Measurements from ENCODE around the gene AP1G1.
A peak's percentile ranks its signal among the peaks of the same experiment; 100 is the strongest.
"Not testable (repeated sequence)": the region's sequence is repeated elsewhere in the genome, so short reads cannot be mapped to it uniquely, and the experiment has no call there.

AP1G1 gene

DNA sequence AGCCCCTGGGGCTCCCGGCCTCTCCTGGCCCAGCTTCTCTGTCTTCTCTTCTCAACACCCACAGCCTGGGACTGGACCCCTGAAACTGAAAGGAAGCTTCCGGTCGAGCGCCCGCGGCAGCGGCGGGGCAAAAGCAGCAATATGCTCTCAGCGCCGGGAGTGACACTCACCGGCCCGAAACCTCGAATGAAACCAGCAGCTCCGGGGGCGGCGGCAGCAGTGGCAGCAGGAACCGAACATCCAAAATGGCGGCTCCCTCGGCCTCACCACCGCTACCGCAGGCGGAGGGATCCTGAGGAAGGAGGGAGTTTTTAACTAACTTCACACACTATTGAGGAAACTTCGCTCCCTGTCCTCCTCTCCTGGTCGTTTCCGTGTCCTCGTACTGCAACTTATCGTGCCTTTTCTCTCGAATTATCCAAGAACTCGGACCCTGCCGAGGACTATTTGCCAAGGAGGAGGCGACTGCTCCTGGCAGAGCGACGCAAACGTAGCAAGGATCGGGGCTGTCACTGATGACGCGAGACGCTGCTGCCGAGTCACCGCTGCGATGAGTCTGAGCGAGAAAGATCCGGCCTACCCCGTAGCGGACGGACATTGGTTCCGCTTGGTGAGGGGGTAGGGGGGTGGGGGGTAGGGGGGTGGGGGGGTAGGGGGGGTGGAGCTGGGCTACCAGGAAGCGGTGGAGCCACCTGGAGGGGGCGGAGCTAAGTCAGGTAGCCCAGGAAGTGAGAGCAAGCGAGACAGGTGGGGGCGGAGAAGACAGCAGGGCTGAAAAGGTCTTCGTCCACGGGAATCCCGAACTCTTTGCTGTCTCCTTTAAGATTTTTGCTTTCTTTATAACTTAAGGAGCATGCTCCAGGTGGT lies at the start of gene AP1G1:
Gene AP1G1, minus strand, starts transcription at position 242 of the 867 bp plus-strand sequence. CDS start 19,355 bp downstream, outside the sequence.
- peak; percentile 79 for DNase-seq

DNA sequence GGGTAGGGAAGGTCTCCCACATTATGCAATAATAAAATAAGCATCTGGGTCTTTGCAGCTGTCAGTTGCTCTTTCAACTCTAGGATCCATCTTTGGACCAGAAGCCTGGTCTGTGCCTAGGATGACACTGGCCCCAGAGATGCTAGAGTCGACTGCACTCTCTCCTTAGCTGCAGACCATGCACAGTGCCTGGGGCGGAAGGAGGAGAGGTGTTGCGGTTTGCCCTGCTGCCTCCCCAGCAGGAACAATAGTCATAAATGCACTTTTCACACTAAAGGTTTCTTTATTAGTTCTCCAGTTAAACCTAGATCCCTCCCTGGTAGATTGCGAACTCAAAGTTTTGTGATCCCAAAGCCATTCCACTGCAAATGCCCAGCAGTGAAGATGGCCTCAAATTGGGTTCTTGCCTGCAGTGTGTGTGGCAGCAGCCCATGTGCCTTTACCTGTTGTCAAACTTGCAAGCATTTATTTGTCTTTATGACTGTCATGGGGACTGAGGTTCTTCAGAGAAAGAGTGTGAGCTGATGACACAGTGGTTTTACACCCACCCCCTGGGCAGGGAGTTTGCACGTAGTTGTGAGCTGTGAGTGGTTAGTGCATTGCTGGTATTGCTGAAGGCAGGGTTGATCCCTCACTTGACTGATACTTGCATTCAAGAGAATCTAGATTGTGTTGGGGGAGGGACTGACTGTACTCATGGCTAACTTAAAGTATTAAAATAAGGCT lies 47.5 kb upstream of the AP1G1 start:
- no peak for DNase-seq

DNA sequence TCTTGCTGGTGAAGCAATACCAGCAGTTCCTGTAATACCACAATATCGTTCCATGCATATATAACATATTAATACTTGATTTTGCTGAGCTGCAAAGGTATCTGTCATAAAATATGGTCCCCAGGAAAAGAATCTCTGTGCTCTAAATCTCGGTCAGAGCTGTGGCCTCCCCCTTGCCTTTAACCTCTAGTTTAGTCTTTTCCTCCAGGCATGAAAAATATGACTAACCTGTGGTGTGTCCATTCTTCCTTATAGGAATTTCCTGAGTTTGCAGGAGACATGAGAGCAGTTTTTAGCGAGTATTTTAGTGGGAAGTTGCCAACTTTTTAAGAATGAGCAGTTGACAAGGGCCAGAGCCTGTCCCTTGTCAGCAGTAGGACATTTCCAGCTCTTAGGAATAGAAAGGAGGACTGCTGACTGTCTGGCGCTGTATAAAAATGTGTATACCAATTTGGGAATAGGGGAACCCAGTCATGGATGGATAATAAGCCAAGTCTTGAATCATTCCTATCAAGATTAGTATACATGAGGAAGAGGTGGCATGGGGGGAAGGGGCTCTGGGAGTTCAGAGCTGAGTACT lies 45.8 kb upstream of the AP1G1 start:
- DNase-seq = no peak

DNA sequence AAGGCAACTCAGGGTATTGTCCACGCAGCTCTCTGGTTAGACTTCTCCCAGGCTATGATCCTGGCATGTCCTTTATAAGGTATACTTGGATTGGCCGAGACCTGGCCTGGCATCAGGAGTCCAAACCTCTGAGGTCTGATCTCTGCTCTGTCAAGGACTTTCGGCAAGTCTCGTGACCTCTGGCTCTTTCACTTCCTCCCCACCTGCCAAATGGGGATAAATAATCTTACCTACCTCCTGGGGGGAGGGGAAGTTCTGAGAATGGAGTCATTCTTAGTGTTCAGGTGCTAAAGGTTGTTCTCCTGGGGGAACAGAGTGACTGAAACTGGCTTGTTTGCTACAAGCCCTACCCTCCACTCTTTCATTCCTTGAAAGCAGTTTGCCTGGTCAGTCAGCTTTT lies 44.8 kb upstream of the AP1G1 start:
- no peak for DNase-seq

DNA sequence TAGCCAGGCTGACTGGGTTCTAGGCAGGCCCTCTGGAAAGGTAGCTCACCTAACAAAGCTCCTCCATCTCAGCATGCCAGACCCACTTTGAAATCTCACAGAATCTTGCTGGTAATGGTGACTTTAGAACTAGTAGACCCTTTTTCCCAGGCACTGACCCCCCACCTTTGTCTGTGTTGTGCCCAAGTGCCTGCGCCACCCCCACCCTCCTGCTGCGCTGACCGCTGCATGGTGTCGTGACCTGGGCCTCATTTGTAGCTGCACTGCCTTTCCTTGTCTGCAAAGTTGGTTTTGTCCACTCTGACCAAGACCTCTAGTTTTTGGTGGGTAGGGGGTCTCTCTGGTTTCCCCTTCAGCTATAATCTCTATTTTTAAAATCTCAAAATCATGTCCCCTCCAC lies 43.9 kb upstream of the AP1G1 start:
- DNase-seq = no peak

DNA sequence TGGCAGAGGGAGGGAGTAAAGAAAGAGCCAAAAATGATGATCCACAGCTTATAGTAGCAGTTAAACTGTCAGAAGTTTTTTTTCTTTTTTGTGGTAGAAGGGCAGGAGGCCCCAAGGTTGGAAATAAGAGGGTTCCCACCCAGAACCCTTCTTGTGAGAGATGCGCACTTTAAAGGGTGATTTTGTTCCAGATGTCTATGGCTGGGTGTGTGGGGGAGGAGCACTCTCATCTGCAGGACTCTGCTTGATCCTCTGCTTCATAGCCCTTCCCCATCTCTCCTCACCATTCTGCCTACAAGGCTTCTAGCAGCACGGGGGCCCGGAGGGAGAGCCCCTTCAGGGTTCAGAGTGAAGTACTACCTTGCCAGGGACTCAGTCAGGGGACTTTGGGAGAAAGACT lies 43.5 kb upstream of the AP1G1 start:
- DNase-seq = no peak

DNA sequence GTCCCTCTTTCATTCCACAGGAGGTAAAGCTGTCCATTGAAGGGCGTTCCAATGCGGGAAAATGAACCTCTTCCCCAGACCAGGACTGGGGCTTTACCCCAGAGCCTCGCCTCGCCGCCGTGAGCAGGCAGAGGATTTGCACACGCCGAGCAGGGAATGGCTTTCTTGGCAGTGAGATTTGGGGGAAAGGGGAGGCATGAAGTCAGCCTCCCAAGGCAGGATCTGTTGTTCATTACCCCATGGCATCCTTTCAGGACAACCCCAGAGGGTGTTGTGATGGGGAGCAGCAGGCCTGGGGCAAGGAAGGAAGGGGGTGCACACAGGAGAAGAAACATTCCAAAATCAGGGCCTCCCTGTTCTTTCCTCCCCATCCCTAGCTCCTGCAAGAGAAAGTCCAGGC lies 43.1 kb upstream of the AP1G1 start:
- DNase-seq = no peak

DNA sequence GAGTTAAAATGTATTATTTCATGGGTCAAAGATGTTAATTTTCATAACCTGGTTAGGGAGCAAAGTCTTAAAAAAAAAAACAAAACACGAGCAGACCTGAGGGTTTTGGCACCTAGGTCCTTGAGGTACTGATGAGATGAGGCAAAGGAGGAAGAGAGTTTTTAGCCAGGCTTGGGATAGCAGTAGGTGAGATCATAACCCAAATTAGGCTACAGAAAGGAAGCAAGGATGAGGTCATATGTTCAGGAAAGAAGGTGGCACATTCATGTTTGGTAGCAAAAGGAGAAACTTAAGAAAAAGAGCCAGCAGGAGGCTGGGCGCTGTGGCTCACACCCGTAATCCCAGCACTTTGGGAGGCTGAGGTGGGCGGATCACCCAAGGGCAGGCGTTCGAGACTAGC lies 40.0 kb upstream of the AP1G1 start:
- no peak for DNase-seq

DNA sequence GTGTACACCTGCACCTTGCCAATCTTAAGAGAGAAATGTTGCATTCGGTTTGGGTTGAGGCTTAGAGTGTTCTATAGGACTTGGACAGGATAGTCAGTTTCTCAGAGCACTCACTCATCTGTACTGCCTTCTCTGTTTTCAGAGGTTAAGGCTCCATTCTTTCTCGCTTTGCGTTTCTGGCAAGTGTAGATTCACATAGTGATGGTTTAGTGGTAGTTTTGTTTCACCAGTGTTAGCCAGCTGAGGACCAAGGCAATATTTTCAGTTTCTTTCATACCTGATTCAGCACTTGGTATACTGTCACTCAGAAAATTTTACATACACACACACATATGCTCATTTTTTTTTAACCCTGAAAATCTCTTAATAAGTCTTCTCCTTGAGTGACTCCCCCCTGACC lies 38.5 kb upstream of the AP1G1 start:
- no peak for DNase-seq

DNA sequence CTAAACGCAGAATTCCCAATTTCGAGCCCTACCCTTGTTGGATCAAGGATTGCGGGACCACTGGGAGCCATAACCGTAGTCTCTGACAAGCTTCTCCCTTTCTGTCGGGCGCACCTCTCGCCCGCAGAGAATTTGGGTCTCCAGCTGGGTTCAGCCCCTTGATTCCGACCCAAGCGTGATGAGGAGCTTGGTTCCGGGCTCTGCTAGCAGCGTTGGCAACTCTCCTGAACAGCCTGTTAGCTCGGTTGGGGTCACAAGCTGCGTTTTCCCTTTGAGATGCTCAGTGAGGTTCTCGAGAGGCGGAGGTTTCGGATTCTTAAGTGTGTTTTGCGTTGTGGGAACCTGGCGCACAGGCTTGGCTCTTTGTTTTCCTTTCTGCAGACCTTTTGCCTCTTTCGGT lies 37.8 kb upstream of the AP1G1 start:
- DNase-seq = no peak

DNA sequence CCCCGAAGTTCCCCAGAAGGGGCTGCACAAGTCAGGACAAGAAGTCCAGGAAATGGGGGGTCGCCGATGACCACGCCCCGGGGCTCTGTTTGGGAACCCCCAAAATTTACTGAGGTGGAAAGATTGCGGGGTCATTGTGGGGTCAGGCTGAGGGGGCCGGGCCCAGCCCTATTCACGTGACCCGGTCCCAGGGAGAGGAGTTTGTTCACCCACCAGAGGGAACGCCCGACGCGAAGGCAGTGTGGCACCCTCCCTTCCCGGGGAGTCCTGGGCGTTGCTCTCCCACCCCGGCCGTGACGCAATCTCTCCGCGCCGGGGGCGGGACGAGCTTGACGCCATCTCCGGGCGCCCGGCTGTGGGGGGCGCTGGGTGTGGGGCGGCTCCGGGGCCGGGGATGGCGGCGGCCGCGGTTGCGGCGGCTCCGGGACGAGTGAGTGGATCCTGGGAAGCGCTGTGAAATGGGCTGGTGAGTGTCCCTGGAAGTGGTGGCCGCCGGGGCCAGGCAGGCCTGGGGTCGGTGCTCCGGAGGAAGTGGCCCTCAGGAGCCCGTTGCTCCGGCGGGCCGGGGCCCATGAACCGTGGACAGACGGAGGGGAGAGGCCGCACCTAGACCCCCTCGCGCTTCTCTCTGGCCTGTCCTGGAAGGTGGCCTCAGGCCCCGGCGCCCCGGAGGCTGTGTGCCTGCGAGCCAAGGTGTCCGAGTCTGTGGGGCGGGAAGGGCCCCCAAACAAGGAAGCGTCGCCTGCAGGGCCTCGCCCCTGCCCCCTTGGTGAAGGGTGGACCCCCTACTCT lies 37.2 kb upstream of the AP1G1 start, which contains the start of gene ATXN1L:
Gene ATXN1L, plus strand, starts transcription at position 338 of the 792 bp plus-strand sequence. CDS start 3,765 bp downstream, outside the sequence.
- DNase-seq = peak; percentile 95

DNA sequence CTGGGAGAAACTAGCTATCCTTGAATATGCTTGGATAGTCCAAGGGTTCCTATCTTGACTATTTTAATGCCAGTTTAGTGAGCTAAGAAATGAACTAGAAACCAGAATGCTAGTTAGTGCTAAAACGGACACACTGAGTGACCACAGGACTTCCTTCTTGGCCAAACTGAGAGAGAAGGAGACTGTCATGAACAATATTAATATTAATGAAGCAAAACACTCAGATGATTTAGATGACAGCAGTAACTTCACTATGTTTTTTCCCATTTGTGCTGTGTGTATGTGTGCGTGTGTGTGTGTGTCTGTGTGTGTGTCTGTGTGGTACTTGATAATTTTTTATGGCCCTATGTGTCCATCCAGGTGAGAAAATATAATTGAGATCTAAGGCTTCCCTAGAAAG lies 34.9 kb upstream of the AP1G1 start:
- DNase-seq = no peak

DNA sequence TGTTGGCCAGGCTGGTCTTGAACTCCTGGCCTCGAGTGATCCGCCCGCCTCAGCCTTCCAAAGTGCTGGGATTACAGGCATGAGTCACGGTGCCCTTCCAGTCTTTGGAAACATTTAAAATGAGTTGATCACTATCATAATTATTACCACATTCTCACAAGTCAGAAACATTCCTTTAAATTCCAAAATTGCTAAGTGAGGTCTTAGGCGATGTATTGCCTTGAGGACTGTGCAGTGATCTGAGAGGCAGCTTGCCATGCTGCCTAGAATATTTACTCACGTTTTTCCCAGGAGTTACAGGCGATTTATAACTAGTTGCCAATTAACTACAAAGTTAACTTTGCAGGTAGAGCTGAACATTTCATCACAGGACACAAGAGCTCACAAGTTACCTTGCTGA lies 31.4 kb upstream of the AP1G1 start:
- no peak for DNase-seq

DNA sequence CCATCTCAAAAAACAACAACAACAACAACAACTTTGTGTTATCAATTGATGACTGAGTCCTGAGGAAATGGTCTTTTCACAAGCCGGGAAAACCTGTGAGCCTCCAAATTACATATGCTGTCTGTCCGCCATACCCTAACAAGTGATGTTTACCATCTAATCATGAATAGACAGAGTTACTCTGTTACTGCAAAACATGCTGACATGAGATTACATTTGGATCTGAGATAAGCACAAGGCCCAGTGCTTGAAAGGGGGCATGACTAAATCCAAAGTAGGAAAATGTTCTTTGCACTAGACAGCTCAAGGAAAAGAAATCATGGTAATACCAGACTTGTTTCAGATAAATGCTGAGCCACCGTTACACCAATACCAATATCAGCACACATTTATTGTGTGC lies 28.5 kb upstream of the AP1G1 start:
- no peak for DNase-seq

DNA sequence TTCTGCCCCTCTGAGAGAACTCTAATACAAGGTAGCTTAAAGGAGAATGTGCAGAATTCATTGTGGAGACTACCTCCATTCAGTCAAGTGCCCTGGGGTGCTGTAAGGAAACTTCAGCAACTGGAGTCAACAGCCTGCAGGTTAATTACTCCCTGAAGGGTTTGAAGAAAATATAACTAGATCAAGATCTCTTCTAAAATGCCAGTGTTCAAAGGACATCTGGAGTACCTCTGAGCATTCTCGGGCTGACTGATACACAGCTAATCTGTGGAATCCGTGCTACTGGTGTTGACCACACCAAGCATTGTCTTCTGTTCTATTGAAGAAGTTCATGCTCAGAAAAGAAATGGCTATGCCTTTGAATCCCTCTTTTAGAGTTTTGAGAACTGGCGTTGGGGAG lies 25.7 kb upstream of the AP1G1 start:
- no peak for DNase-seq

DNA sequence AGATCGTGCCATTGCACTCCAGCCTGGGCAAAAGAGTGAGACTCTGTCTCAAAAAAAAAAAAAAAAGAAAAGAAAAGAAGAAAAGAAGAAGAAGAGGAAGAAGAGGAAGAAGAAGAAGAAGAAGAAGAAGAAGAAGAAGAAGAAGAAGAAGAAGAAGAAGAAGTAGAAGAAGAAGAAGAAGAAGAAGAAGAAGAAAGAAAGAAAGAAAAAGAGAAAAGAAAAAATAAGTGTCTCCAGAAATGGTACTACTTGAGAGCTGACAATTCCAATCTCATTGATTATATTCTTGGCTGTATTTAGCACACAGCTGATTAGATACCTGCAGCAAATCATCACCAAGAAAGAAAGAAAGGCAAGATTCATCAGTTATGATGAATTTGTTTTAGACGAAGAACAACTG lies 23.5 kb upstream of the AP1G1 start:
- not testable (repeated sequence) for DNase-seq

DNA sequence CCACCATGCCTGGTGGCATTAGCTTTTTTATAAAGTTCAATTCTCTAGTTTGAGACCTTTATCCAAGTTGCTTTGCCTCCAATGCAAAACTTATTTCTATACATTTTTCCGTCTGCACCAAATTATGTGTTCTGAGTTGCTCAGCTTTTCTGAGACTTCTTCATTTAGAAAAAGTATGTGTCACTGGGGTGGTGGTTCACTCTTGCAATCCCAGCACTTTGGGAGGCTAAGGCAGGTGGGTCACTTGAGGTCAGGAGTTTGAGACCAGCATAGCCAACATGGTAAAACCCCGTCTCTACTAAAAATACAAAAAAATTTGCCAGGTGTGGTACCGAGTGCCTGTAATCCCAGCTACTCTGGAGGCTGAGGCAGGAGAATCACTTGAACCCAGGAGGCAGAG lies 23.1 kb upstream of the AP1G1 start:
- DNase-seq = not testable (repeated sequence)

DNA sequence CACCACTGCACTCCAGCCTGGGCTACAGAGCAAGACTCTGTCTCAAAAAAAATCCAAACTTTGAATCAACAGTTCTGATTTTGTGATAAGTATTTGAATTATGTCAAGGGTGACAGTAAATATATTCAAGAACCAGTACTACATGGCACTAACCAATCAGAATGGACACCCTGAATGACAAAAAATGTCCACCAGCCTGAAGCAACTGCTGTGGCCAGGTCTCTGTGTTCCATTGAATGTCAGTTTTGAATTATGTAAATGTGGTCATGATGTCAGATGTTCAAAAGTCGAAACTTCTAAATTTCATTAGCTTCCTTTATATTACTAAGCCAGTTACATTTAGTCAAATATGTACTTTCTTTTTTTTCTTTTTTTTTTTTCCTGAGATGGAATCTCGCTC lies 21.7 kb upstream of the AP1G1 start:
- no peak for DNase-seq

DNA sequence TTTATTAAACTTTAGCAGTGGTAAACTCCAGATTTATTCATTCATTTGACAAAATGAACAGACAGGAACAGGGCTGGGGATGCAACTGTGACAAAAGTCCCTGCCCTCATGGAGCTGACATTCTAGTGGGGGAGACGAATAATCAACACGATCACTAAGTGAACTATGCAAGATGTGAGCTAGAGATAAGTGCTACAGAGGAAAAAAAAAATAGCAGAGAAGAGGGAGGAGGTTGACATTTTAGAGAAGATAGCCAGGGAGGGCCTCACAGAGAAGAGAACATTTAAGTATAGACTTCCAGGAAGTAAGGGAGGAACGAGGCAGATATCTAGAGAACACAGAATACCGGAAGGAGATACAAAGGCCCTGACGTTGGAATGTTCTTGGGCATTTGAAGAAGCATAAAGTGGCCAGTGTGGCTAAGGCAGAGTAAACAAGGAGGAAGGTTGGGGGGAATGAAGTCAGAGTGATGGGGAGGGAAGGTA lies 17.9 kb upstream of the AP1G1 start:
- DNase-seq = no peak

DNA sequence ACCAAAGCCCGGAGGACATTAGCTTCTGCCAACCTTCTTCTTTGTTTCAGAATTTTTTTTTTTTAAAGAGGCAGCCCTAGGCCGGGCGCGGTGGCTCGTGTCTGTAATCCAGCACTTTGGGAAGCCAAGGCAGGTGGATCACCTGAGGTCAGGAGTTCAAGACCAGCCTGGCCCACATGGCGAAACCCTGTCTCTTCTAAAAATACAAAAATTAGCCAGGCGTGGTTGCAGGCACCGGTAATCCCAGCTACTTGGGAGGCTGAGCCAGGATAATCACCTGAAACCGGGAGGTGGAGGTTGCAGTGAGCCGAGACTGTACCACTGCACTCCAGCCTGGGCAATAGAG lies 8.5 kb upstream of the AP1G1 start:
- DNase-seq = not testable (repeated sequence)

DNA sequence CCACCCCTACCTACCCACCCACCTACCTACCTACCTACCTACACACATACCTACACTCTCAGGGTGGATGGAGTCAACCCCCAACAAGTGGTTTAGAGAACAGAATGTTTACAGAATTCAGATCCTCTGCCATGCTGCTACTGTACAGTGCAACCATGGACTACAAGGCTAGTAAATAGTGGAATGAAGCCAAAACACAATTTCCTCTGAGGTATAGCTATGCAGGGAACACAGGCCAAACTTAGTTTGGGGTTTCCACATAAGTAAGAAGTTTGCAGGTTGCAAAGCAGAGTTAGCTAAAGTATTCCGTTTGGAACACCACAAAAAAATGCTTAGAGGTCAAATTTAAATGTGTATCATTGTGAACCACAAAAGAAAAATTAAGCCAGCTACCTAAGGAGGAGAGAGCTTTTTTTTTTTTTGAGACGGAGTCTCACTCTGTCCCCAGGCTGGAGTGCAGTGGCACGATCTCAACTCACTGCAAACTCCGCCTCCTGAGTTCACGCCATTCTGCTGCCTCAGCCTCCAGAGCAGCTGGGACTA lies 2.7 kb upstream of the AP1G1 start:
- no peak for DNase-seq

DNA sequence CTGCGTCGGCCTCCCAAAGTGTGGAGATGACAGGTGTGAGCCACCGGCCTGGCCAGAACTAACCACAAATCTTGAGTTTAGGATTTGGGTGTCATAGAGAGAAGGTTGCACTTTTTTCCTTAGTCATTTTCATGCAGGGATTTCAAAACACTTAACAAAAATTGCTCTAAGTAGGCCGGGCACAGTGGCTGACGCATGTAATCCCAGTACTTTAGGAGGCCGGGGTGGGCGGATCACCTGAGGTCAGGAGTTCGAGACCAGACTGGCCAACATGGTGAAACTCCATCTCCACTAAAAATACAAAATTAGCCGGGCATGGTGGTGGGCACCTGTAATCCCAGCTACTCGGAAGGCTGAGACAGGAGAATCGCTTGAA lies 1.5 kb upstream of the AP1G1 start:
- DNase-seq = not testable (repeated sequence)
